Mammary epithelial cell (primary cell): ENCODE measurements around the gene TMEM45B.

ENCODE experiments used
- CTCF ChIP-seq, 2 donors: IDR thresholded peaks in 1 of 2; conservative IDR thresholded peaks in 1 of 2; 2 replicates each; pipeline ENCODE4 v1.5.1; 2011 to 2012; ENCODE audit warnings: inconsistent platforms in 2 of 2, low read length in 2 of 2, mild to moderate bottlenecking in 2 of 2, control low read depth in 1 of 2, low read depth in 1 of 2; ENCODE audit not compliant: insufficient read depth in 1 of 2; ENCODE audit errors: extremely low read depth in 1 of 2
- EZH2 ChIP-seq: IDR thresholded peaks from 2 replicates; pipeline ENCODE4 v1.6.1; 2012; ENCODE audit warnings: low read length, inconsistent platforms, borderline replicate concordance

- TF ChIP-seq CTCF (conservative IDR thresholded peaks at IDR 0.05 in 1 of 2, IDR thresholded peaks at IDR 0.05 in 1 of 2; ENCODE audit: extremely low read depth in 1 of 2, insufficient read depth in 1 of 2, low read depth in 1 of 2, low read length in 2 of 2) (no peak), EZH2 (no peak)
Measured at GRCh38 chr11:129871914-129872313, 56.3 kb downstream of the TMEM45B start.
